Colon (tissue), 2 donors: ENCODE data around the gene RALGAPA2.

Experiments used
- FAIRE-seq: peaks from 2 replicates; lab custom pipeline; 2012; peaks lifted over from hg19 to GRCh38; lab: Jason Lieb, UNC
- donor health status: control.
- donor health status: control.

Gene RALGAPA2

GRCh38 chr20:20721489-20721888, 9.0 kb upstream of the RALGAPA2 start:
- FAIRE-seq: no peak

GRCh38 chr20:20720158-20720557, 7.7 kb upstream of the RALGAPA2 start:
- no peak for FAIRE-seq

- FAIRE-seq: no peak
Observed at GRCh38 chr20:20719411-20719810, 7.0 kb upstream of the RALGAPA2 start.

- FAIRE-seq: no peak
Observed at GRCh38 chr20:20713244-20713765, 861 bp upstream of the RALGAPA2 start.

GRCh38 chr20:20712004-20712473, 405 bp downstream of the RALGAPA2 start:
- FAIRE-seq: no peak

- no peak for FAIRE-seq
Observed at GRCh38 chr20:20711413-20711812, 1.0 kb downstream of the RALGAPA2 start.

GRCh38 chr20:20710443-20711315, 1.8 kb downstream of the RALGAPA2 start:
- FAIRE-seq: no peak

GRCh38 chr20:20709887-20710286, 2.6 kb downstream of the RALGAPA2 start:
- FAIRE-seq: no peak

GRCh38 chr20:20706285-20706684, 6.2 kb downstream of the RALGAPA2 start:
- no peak for FAIRE-seq

GRCh38 chr20:20702330-20703245, 9.9 kb downstream of the RALGAPA2 start:
- no peak for FAIRE-seq

- no peak for FAIRE-seq
Observed at GRCh38 chr20:20699917-20700316, 12.5 kb downstream of the RALGAPA2 start.

GRCh38 chr20:20699144-20699543, 13.3 kb downstream of the RALGAPA2 start:
- FAIRE-seq: no peak

- FAIRE-seq: no peak
Observed at GRCh38 chr20:20697325-20697845, 15.1 kb downstream of the RALGAPA2 start.

GRCh38 chr20:20695250-20695816, 17.1 kb downstream of the RALGAPA2 start:
- no peak for FAIRE-seq

GRCh38 chr20:20694591-20694990, 17.9 kb downstream of the RALGAPA2 start:
- FAIRE-seq: no peak

- no peak for FAIRE-seq
Observed at GRCh38 chr20:20692587-20692986, 19.9 kb downstream of the RALGAPA2 start.

GRCh38 chr20:20691477-20692235, 20.8 kb downstream of the RALGAPA2 start:
- no peak for FAIRE-seq

GRCh38 chr20:20690676-20691476, 21.6 kb downstream of the RALGAPA2 start:
- FAIRE-seq: no peak

- no peak for FAIRE-seq
Observed at GRCh38 chr20:20687319-20687718, 25.1 kb downstream of the RALGAPA2 start.

GRCh38 chr20:20685635-20686034, 26.8 kb downstream of the RALGAPA2 start:
- no peak for FAIRE-seq
